ENCODE measurements around the gene FBN3.

The FBN3 gene

DNA sequence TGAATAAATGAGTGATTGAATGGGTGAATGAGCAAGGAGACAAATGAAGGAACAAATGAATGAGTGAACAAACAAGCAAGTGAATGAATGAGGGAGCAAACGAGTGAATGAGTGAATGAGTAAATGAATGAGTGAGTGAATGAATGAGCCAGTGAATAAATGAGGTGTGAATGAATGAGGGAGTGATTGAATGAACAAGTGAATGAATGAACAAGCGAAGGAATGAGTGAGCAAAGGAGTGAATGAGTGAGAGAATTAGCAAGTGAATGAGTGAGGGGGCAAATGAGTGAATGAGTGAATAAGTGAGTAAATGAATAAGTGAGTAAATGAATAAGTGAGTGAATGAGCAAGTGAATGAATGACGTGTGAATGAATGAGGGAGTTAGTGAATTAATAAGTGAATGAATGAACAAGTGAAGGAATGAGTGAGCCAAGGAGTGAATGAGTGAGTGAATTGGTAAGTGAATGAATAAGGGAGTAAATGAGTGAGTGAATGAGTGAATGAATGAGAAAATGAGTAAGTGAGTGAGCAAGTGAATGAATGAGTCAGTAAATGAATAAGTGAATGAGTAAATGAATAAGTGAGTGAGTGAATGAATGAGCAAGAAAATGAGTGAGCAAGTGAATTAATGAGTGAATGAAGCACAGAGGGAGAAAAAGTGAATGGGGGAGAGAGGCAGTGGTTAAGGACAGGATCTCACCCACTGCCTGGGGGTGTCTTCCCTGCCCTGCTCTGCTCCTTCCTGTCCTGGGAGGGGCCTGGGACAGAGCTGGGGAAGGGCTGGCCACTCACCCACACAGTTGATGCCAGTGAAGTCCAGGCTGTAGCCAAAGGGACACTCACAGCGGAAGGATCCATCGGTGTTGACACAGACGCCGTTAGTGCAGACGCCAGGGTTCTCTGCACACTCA is 60.4 kb downstream of the FBN3 start:
- Histone ChIP-seq H3K27me3 (ENCODE audit: control insufficient read depth, insufficient read depth, low read length) (no peaks in the 10 kb centered on the region), H3K4me3 (ENCODE audit: low read depth, low read length) (no peak overlapping the region), H3K9me3 (ENCODE audit: control insufficient read depth, insufficient read depth, low read depth, low read length) (no peaks in the 10 kb centered on the region), H3K9ac (ENCODE audit: low read length) (no peak overlapping the region), H3K27ac (ENCODE audit: low read depth, low read length) (no peak overlapping the region), H3K36me3 (ENCODE audit: control insufficient read depth, insufficient read depth, low read length) (peaks cover 63% of the 10 kb centered on the region), H3K4me1 (ENCODE audit: control insufficient read depth, insufficient read depth, low read length) (no peaks in the 10 kb centered on the region; the same call in 1 of the 2 replicates)

GRCh38 chr19:8087876-8088275 is 61.5 kb downstream of the FBN3 start:
- Histone ChIP-seq H3K9ac (ENCODE audit: low read length) (no peak overlapping the region), H3K4me1 (ENCODE audit: control insufficient read depth, insufficient read depth, low read length) (no peaks in the 10 kb centered on the region; the same call in 1 of the 2 replicates), H3K36me3 (ENCODE audit: control insufficient read depth, insufficient read depth, low read length) (peaks cover 64% of the 10 kb centered on the region), H3K9me3 (ENCODE audit: control insufficient read depth, insufficient read depth, low read depth, low read length) (no peaks in the 10 kb centered on the region), H3K4me3 (ENCODE audit: low read depth, low read length) (no peak overlapping the region), H3K27me3 (ENCODE audit: control insufficient read depth, insufficient read depth, low read length) (no peaks in the 10 kb centered on the region), H3K27ac (ENCODE audit: low read depth, low read length) (no peak overlapping the region)

GRCh38 chr19:8086849-8087248 is 62.5 kb downstream of the FBN3 start:
- no peaks in the 10 kb centered on the region for H3K9me3 ChIP-seq (ENCODE audit: control insufficient read depth, insufficient read depth, low read depth, low read length)
- H3K27me3 ChIP-seq (ENCODE audit: control insufficient read depth, insufficient read depth, low read length): no peaks in the 10 kb centered on the region
- no peak overlapping the region for H3K9ac ChIP-seq (ENCODE audit: low read length)
- no peaks in the 10 kb centered on the region; the same call in 1 of the 2 replicates for H3K4me1 ChIP-seq (ENCODE audit: control insufficient read depth, insufficient read depth, low read length)
- H3K36me3 ChIP-seq (ENCODE audit: control insufficient read depth, insufficient read depth, low read length): peaks cover 62% of the 10 kb centered on the region
- no peak overlapping the region for H3K27ac ChIP-seq (ENCODE audit: low read depth, low read length)
- no peak overlapping the region for H3K4me3 ChIP-seq (ENCODE audit: low read depth, low read length)

- no peaks in the 10 kb centered on the region for H3K9me3 ChIP-seq (ENCODE audit: control insufficient read depth, insufficient read depth, low read depth, low read length)
- peaks cover 60% of the 10 kb centered on the region for H3K36me3 ChIP-seq (ENCODE audit: control insufficient read depth, insufficient read depth, low read length)
- no peaks in the 10 kb centered on the region for H3K27me3 ChIP-seq (ENCODE audit: control insufficient read depth, insufficient read depth, low read length)
- no peak overlapping the region for H3K4me3 ChIP-seq (ENCODE audit: low read depth, low read length)
- H3K27ac ChIP-seq (ENCODE audit: low read depth, low read length): no peak overlapping the region
- H3K4me1 ChIP-seq (ENCODE audit: control insufficient read depth, insufficient read depth, low read length): no peaks in the 10 kb centered on the region; the same call in 1 of the 2 replicates
- H3K9ac ChIP-seq (ENCODE audit: low read length): no peak overlapping the region
Measured at GRCh38 chr19:8085598-8086408, 63.6 kb downstream of the FBN3 start.

DNA sequence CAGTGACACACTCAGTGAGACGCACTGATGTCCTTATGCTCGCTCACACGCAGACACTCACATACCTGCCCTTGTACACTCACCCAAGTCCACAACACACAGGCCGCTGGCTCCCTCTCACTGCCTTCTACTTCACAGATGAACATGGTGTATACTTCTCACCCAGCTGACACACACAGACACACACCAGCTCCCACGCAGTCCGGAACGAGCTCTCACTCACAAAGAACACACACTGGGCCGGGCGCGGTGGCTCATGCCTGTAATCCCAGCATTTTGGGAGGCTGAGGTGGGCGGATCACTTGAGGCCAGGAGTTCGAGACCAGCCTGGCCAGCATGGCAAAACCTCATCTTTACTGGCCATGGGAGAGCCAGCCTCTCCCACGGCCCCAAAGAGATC is 65.2 kb downstream of the FBN3 start:
- H3K4me1 ChIP-seq (ENCODE audit: control insufficient read depth, insufficient read depth, low read length): no peaks in the 10 kb centered on the region; the same call in 1 of the 2 replicates
- no peaks in the 10 kb centered on the region for H3K9me3 ChIP-seq (ENCODE audit: control insufficient read depth, insufficient read depth, low read depth, low read length)
- peaks cover 53% of the 10 kb centered on the region for H3K36me3 ChIP-seq (ENCODE audit: control insufficient read depth, insufficient read depth, low read length)
- H3K27ac ChIP-seq (ENCODE audit: low read depth, low read length): no peak overlapping the region
- no peaks in the 10 kb centered on the region for H3K27me3 ChIP-seq (ENCODE audit: control insufficient read depth, insufficient read depth, low read length)
- H3K9ac ChIP-seq (ENCODE audit: low read length): no peak overlapping the region
- H3K4me3 ChIP-seq (ENCODE audit: low read depth, low read length): no peak overlapping the region

DNA sequence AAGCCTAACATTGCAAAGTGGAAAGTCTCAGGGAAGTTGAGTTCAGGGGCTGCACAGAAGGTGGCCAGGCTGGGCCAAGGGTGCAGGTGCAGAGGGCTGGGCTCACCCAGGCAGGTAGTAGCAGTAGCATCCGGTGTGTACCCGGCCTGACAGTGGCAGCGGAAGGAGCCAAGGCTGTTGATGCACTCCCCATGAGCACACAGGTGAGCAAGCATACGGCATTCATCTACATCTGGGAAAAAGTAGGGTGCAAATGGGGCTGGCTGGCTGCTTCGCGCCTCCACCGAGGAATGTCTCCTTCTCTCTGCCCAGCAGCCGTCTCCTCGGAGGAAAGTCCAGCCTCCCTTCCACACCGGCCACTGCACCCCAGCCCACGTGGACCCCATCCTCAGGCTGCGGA is 66.3 kb downstream of the FBN3 start:
- Histone ChIP-seq H3K27ac (ENCODE audit: low read depth, low read length) (no peak overlapping the region), H3K9ac (ENCODE audit: low read length) (no peak overlapping the region), H3K4me1 (ENCODE audit: control insufficient read depth, insufficient read depth, low read length) (no peaks in the 10 kb centered on the region; the same call in 1 of the 2 replicates)

DNA sequence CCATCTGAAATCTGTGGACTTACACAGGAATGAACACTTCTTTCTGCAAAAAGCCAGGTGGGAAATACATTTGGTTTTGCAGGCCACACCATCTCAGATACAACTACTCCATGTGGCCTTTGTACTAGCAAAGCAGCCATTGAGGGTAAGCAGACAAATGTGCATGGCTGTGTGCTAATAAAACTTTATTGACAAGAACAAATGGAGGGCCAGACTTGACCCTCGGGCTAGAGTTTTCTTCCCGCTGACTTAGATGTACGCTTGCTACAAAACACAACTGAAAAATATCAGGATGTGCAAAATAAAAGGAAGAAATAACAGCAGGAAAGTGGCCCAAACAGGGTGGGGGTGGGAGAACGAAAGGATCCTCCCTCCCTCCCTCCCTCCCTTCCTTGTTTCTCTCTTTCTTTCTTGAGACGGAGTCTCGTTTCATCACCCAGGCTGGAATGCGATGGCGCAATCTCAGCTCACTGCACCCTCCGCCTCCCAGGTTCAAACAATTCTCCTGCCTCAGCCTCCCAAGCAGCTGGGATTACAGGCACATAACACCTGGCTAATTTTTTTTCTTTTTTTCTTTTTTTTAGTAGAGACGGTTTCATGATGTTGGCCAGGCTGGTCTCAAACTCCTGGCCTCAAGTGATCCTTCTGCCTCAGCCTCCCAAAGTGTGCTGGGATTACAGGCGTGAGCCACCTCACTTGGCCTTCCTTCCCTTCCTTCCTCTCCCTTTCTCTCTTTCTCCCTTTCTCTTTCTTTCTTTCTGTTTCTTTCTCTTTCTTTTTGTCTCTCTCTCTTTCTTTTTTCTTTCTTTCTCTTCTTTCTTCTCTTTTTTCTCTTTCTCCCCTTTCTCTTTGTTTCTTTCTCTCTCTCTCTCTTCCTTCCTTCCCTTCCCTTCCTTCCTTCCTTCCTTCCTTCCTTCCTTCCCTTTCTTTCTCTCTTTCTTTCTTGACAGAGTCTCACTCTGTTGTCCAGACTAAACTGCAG is 67.5 kb downstream of the FBN3 start:
- peaks cover 34% of the 10 kb centered on the region for H3K36me3 ChIP-seq (ENCODE audit: control insufficient read depth, insufficient read depth, low read length)
- no peak overlapping the region for H3K4me3 ChIP-seq (ENCODE audit: low read depth, low read length)
- H3K9ac ChIP-seq (ENCODE audit: low read length): no peak overlapping the region
- peak overlapping the region; percentile 57; the same call in 1 of the 2 replicates for H3K27ac ChIP-seq (ENCODE audit: low read depth, low read length)
- H3K4me1 ChIP-seq (ENCODE audit: control insufficient read depth, insufficient read depth, low read length): no peaks in the 10 kb centered on the region; the same call in 1 of the 2 replicates
- no peaks in the 10 kb centered on the region for H3K9me3 ChIP-seq (ENCODE audit: control insufficient read depth, insufficient read depth, low read depth, low read length)
- H3K27me3 ChIP-seq (ENCODE audit: control insufficient read depth, insufficient read depth, low read length): no peaks in the 10 kb centered on the region

More for the DNA sequence above, 66.3 kb downstream of the FBN3 start:
- Histone ChIP-seq H3K4me3 (ENCODE audit: low read depth, low read length) (no peak overlapping the region), H3K27me3 (ENCODE audit: control insufficient read depth, insufficient read depth, low read length) (no peaks in the 10 kb centered on the region), H3K36me3 (ENCODE audit: control insufficient read depth, insufficient read depth, low read length) (peaks cover 44% of the 10 kb centered on the region), H3K9me3 (ENCODE audit: control insufficient read depth, insufficient read depth, low read depth, low read length) (no peaks in the 10 kb centered on the region)

DNA sequence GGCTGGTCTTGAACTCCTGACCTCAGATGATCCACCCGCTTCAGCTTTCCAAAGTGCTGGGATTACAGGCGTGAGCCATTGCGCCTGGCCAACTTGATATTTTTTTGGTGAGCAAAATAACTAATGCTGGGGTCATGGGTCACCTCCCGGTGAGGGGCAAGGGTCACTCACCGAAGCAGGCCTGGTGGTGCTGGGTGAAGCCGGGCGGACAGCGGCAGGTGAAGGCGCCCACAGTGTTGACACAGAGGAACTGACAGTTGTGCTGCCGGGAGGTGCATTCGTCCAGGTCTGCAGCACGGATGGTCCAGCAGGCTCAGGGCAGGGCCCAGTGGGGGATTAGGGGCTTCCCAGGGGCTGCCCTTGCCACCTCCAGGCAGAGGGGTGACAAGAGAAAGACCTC is 68.6 kb downstream of the FBN3 start:
- Histone ChIP-seq H3K9me3 (ENCODE audit: control insufficient read depth, insufficient read depth, low read depth, low read length) (no peaks in the 10 kb centered on the region), H3K4me1 (ENCODE audit: control insufficient read depth, insufficient read depth, low read length) (no peaks in the 10 kb centered on the region; the same call in 1 of the 2 replicates), H3K27me3 (ENCODE audit: control insufficient read depth, insufficient read depth, low read length) (no peaks in the 10 kb centered on the region), H3K9ac (ENCODE audit: low read length) (no peak overlapping the region), H3K27ac (ENCODE audit: low read depth, low read length) (no peak overlapping the region), H3K4me3 (ENCODE audit: low read depth, low read length) (no peak overlapping the region), H3K36me3 (ENCODE audit: control insufficient read depth, insufficient read depth, low read length) (peaks cover 37% of the 10 kb centered on the region)

DNA sequence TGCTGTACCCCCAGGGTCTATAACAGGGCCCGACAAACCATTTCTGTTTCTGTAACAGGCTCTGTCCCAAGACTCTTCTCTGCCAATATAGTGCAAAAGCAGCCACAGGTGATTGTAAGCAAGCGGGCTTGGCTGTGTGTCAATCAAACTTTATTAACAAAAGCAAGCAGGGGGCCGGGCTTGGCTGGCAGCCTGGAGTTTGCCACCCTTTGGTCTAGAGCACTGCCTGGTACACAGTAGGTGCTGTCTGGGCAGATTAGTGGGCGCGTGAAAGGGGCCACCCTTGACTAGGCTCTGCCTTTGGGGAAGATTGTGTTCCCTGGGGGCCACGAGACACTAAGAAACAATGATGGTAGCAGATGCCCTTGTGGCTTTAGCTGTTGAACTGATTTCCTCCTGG is 69.4 kb downstream of the FBN3 start:
- no peak overlapping the region for H3K27ac ChIP-seq (ENCODE audit: low read depth, low read length)
- no peak overlapping the region for H3K9ac ChIP-seq (ENCODE audit: low read length)
- H3K27me3 ChIP-seq (ENCODE audit: control insufficient read depth, insufficient read depth, low read length): no peaks in the 10 kb centered on the region
- peaks cover 44% of the 10 kb centered on the region for H3K36me3 ChIP-seq (ENCODE audit: control insufficient read depth, insufficient read depth, low read length)
- no peak overlapping the region for H3K4me3 ChIP-seq (ENCODE audit: low read depth, low read length)
- no peaks in the 10 kb centered on the region for H3K4me1 ChIP-seq (ENCODE audit: control insufficient read depth, insufficient read depth, low read length)
- no peaks in the 10 kb centered on the region for H3K9me3 ChIP-seq (ENCODE audit: control insufficient read depth, insufficient read depth, low read depth, low read length)
